ENCODE data around the gene ATP8B2.

GRCh38 chr1:154384650-154385489 is 59.5 kb downstream of the ATP8B2 start:
- no peak for TF ChIP-seq CTCF (IDR thresholded peaks at IDR 0.05; ENCODE audit: insufficient read depth, low read length)
- TF ChIP-seq SPI1 (IDR thresholded peaks at IDR 0.05; ENCODE audit: borderline replicate concordance, low read depth) = no peak
- no peak for TF ChIP-seq GABPA (IDR thresholded peaks at IDR 0.05; ENCODE audit: low read depth)
- TF ChIP-seq REST (IDR thresholded peaks at IDR 0.05; ENCODE audit: insufficient replicate concordance, low read depth) = no peak
